ENCODE measurements around the gene HOTAIR. TPM values are rescaled to one million over a fixed set of nuclear protein-coding genes. Genes with fewer than 3 reads are reported as not detected.

HOTAIR gene
- total RNA-seq = not detected in 2 replicates

DNA sequence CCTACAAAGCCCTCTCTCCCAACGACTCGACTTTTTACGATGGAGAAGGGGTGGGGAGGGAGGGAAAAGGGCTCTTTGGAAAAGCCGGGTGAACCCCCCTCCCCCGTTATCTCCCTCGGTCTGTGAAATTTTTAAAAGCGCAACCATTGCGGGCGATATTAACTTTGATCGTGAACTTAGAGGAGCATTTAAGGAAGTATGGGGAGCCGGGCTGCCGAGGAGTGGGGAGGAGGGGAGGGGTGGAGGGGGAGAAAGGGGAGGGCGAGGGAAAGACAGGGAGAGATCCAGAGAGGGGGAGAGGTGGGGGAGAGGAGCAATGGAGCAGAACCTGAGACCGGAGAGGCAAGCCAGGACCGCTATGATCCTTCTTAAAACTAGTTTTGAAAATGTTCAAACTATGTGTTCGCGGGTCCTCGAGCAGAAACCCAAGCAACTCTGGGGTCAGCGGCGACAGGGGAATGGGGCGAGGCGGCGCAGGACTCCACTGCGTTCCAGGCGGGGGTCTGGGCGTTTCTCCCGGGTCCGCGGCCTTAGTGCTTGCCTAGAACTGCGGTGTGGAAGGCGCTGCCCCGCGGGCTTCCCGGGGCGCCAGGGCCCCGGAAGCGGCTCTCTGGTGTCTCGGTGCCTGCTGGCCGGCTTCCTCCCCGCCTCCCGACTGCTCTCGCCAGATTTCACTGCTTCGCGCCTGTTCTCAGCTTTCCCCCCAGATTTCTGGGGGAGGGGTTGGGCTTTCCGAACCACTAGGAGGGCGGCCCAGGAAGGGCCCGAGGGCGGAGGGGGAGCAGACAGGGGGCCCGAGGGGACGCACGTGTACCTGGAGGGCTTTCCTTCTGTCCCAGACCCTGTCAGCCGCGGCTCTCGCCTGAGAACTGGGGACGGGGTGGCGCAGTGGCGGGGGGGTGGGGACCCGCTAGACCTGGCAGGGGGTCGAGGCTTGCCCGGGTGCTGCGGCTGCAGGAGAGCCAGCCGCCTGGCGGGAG, at the start of gene HOTAIR:
HOTAIR (minus strand) TSS at position 871 of the 980 bp plus-strand sequence.
- peaks cover 6% of the 10 kb centered on the region for H3K9me3 Mint-ChIP-seq
- H3K4me3 Mint-ChIP-seq = peak within 1 kb of the TSS; percentile 36
- H3K27me3 Mint-ChIP-seq = peaks cover 89% of the 10 kb centered on the region
- peaks cover 7% of the 10 kb centered on the region for H3K36me3 Mint-ChIP-seq (ENCODE audit: low read depth)
- H3K27ac Mint-ChIP-seq = peak within 1 kb of the TSS; percentile 80
- DNase-seq = peak; percentile 72
- intact Hi-C loops (cut with micrococcal nuclease) = loop anchor here (1.0 to 5.0 kb wide), 4 partner anchors 8 to 72 kb away; no protein-coding TSS in a partner anchor
- H3K4me1 Mint-ChIP-seq = peaks cover 9% of the 10 kb centered on the region

- no peaks in the 10 kb centered on the region for H3K9me3 Mint-ChIP-seq
- H3K36me3 Mint-ChIP-seq (ENCODE audit: low read depth) = no peaks in the 10 kb centered on the region
- no peak for DNase-seq
- H3K4me3 Mint-ChIP-seq = no peak overlapping the region
- peaks cover 11% of the 10 kb centered on the region for H3K4me1 Mint-ChIP-seq
- H3K27me3 Mint-ChIP-seq = peaks cover 88% of the 10 kb centered on the region
- intact Hi-C loops (cut with micrococcal nuclease) = no loop called here
- no peak overlapping the region for H3K27ac Mint-ChIP-seq
These were observed 49.4 kb upstream of the HOTAIR start for GRCh38 chr12:54024127-54024526.

- Mint-ChIP-seq H3K27ac (no peak overlapping the region), H3K4me3 (no peak overlapping the region), H3K9me3 (no peaks in the 10 kb centered on the region), H3K4me1 (peaks cover 10% of the 10 kb centered on the region), H3K27me3 (peaks cover 81% of the 10 kb centered on the region), H3K36me3 (ENCODE audit: low read depth) (no peaks in the 10 kb centered on the region)
- no peak for DNase-seq
- intact Hi-C loops (cut with micrococcal nuclease) = no loop called here
These were observed 48.5 kb upstream of the HOTAIR start for GRCh38 chr12:54022960-54023884.

DNA sequence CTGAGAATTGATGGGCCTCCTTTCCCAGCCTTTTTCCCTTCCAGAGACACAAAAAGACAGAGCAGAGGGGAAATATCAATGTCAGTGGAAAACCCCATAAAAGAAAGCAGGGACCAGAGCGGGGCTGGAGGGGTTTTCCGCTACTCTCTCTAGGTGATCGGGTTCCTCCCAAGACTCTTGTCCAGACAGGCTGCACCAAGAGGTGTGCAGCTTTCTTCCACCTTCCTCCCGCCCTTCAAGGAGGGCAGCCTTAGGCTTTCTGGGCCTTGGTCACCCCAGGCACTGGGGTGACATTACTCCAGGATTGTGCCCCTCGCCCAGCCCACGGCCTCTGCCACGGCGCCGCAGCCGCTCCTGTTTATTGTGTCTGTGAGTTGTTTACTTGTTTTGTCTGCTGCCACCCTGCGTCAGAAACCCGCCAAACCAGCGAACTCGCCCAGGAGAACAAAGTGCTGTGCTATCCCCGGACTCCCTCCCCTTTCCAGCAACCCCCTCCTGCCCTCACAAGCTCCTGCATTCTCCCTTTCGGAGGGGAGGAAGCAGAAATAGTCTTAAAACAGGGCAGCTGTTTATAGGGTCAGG, 46.8 kb upstream of the HOTAIR start:
- intact Hi-C loops (cut with micrococcal nuclease) = no loop called here
- peaks cover 2% of the 10 kb centered on the region for H3K36me3 Mint-ChIP-seq (ENCODE audit: low read depth)
- H3K9me3 Mint-ChIP-seq = no peaks in the 10 kb centered on the region
- H3K4me3 Mint-ChIP-seq = no peak overlapping the region
- peaks cover 13% of the 10 kb centered on the region for H3K4me1 Mint-ChIP-seq
- H3K27me3 Mint-ChIP-seq = peaks cover 76% of the 10 kb centered on the region
- no peak for DNase-seq
- H3K27ac Mint-ChIP-seq = no peak overlapping the region

DNA sequence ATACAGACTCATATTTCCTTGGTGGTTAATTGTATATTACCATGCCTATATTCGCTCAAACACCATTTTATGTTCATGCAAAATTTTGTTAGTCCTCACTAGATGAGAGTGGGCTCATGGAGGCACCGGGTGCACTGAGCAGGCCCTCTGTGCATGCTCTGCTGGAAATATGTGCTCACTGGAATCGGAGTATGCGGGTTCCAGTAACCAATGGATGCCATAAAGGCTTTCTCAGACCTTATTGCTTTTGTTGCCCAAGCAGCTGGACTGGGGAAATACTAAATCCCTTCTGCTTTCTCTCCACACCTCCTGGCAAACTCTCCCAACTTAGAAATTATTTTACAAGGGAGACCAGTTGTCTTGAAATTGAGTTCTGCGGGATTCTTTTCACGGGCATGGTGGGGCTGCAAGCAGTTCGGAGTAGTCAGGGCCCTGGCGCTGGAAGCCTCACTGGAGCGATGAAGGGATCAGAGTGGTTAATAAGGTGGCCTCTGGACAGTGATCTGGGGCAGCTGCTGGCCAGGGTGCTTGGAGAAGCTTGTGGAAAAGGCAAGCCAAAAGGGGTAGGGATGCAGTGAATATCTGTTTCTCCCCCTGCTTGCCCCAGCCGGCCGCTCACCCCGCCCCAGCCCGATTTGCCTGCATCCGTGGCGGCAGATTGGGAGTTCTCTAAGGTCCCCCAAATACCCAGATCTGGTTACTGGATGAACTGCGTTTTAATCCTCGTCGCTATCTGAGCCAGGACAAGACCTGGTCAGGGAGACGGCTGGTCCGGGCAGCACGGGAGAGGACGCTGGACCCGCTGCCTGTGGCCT, 46.0 kb upstream of the HOTAIR start:
- no peak for DNase-seq
- Mint-ChIP-seq H3K27me3 (peaks cover 75% of the 10 kb centered on the region), H3K27ac (no peak overlapping the region), H3K36me3 (ENCODE audit: low read depth) (peaks cover 2% of the 10 kb centered on the region), H3K4me1 (peaks cover 13% of the 10 kb centered on the region), H3K4me3 (no peak overlapping the region), H3K9me3 (no peaks in the 10 kb centered on the region)
- intact Hi-C loops (cut with micrococcal nuclease) = no loop called here

DNA sequence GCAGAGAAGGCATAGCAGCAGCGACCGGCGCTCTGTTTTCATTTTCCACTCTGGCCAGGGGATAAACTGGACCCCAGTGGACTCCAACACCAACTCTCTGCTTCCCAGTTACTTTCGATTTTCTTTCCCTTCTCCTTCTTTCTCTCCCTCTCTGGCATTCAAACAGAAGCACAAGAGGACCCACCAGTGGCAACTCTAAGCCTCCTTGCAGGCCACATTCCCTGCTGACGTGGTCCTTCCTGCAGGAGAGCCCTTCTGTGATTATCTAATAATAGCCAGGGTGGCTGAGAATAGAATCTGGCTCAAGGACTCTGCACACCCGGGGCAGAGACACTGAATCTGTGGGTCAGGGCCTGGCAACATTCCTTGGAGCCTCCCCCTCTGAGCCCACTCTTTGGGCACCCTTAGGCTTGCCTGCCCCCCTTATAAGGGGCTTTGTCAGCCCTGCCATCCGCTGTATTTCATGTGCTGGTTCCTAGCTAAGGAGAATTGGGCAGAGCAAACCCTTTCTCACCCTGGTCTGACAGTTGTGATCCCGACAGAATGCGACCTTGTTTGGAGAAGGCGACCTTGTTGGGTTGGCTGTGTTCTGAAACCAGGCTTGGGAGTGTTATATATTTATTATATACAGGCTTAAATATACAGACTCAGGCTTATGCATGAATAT, 45.3 kb upstream of the HOTAIR start:
- H3K36me3 Mint-ChIP-seq (ENCODE audit: low read depth) = peaks cover 2% of the 10 kb centered on the region
- intact Hi-C loops (cut with micrococcal nuclease) = no loop called here
- no peak overlapping the region for H3K27ac Mint-ChIP-seq
- H3K4me1 Mint-ChIP-seq = peaks cover 15% of the 10 kb centered on the region
- no peak overlapping the region for H3K4me3 Mint-ChIP-seq
- no peaks in the 10 kb centered on the region for H3K9me3 Mint-ChIP-seq
- DNase-seq = no peak
- peaks cover 75% of the 10 kb centered on the region for H3K27me3 Mint-ChIP-seq

GRCh38 chr12:54019091-54019811, 44.5 kb upstream of the HOTAIR start:
- H3K4me1 Mint-ChIP-seq = peaks cover 17% of the 10 kb centered on the region
- no peaks in the 10 kb centered on the region for H3K9me3 Mint-ChIP-seq
- no peak overlapping the region for H3K4me3 Mint-ChIP-seq
- DNase-seq = no peak
- peaks cover 78% of the 10 kb centered on the region for H3K27me3 Mint-ChIP-seq
- intact Hi-C loops (cut with micrococcal nuclease) = no loop called here
- peak overlapping the region; percentile 37 for H3K27ac Mint-ChIP-seq
- H3K36me3 Mint-ChIP-seq (ENCODE audit: low read depth) = peaks cover 2% of the 10 kb centered on the region

DNA sequence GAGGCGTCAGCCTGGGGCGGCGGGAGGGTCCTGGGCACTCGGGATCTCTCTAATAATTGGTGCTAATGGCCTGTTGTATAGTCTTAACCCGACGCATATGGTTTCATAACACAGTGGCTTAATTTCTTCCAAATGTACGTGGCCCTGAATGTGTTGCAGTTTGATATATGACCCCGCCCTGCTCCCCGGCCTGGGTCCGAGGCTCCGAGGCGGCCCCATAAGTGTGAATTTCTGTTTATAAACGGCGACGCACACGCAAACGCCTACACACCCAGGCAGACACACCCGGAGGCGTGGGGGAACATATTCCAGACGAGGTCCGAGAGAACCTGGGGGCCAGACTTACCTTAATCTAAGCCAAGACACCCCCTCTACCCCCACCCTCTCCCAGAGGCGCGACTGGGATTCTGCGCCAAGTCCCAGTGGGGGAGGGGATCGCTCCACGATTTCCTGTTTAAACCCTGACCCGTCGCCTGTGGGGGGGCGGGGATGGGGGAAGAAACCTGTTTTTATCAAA, 43.8 kb upstream of the HOTAIR start:
- Mint-ChIP-seq H3K4me1 (peaks cover 17% of the 10 kb centered on the region), H3K36me3 (ENCODE audit: low read depth) (peaks cover 2% of the 10 kb centered on the region), H3K27ac (no peak overlapping the region), H3K9me3 (no peaks in the 10 kb centered on the region), H3K27me3 (peaks cover 79% of the 10 kb centered on the region), H3K4me3 (peak overlapping the region; percentile 86)
- intact Hi-C loops (cut with micrococcal nuclease) = no loop called here
- no peak for DNase-seq

DNA sequence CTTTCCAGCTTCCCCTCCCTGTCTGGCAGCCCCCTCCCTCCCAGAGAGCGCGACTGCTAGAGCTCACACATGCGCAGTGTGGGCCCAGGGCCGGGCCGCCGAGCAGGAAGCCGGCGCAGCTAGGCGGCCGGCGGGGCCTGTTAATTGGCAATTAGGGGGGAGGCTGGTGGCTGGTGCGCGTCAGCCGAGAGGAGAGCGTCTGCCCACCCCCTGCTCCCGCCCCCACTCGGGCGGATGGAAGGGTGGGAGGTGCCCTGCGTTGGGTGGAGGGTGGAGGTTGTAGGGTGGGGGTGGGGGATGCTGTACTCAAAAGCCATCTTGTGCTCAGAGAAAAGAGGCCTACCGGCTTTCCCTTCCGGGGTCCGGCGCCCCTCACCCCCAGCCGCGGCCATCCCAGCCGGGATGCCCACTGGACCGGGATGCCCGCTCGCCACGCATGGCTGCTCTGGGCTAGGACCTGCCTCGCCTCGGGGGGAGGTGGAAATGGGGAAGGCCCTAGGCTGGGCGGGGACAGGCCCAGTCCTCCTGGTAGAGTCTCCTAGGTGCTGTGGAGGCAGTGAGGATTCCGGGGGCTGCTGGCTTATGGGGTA, 43.2 kb upstream of the HOTAIR start:
- peak; percentile 91 for DNase-seq
- H3K4me1 Mint-ChIP-seq = peaks cover 17% of the 10 kb centered on the region
- H3K36me3 Mint-ChIP-seq (ENCODE audit: low read depth) = peaks cover 2% of the 10 kb centered on the region
- H3K27me3 Mint-ChIP-seq = peaks cover 79% of the 10 kb centered on the region
- peak overlapping the region; percentile 86 for H3K4me3 Mint-ChIP-seq
- intact Hi-C loops (cut with micrococcal nuclease) = loop anchor here (1.0 kb wide), 1 partner anchor 12 kb away; no protein-coding TSS in a partner anchor
- peak overlapping the region; percentile 37 for H3K27ac Mint-ChIP-seq
- no peaks in the 10 kb centered on the region for H3K9me3 Mint-ChIP-seq

DNA sequence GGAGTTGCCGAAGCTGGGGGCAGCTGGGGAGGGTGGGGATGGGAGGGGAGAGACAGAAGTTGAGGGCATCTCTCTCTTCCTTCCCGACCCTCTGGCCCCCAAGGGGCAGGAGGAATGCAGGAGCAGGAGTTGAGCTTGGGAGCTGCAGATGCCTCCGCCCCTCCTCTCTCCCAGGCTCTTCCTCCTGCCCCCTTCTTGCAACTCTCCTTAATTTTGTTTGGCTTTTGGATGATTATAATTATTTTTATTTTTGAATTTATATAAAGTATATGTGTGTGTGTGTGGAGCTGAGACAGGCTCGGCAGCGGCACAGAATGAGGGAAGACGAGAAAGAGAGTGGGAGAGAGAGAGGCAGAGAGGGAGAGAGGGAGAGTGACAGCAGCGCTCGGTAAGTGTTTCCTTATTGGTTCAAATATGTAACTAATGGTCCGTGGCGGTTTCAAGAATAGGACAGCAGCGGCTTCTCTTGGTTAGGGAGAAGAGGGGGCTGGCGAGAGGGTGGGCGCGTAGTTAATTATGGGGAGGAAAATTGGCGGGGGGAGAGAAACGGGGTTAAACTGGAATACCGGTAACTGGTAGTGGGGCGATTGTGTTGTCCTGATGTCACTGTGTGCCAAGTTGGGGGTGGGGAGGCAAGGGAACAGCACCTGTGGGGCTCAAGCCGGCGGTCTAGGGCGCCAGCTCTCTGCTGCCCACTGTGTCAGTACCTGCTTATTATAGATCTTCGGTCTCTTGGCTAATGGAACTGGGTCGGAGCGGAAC, 42.5 kb upstream of the HOTAIR start:
- Mint-ChIP-seq H3K27me3 (peaks cover 79% of the 10 kb centered on the region), H3K36me3 (ENCODE audit: low read depth) (peaks cover 2% of the 10 kb centered on the region), H3K9me3 (no peaks in the 10 kb centered on the region), H3K4me1 (peaks cover 17% of the 10 kb centered on the region), H3K4me3 (peak overlapping the region; percentile 86), H3K27ac (peak overlapping the region; percentile 37)
- intact Hi-C loops (cut with micrococcal nuclease) = loop anchor here (1.0 kb wide), 1 partner anchor 11 kb away; no protein-coding TSS in a partner anchor
- no peak for DNase-seq

DNA sequence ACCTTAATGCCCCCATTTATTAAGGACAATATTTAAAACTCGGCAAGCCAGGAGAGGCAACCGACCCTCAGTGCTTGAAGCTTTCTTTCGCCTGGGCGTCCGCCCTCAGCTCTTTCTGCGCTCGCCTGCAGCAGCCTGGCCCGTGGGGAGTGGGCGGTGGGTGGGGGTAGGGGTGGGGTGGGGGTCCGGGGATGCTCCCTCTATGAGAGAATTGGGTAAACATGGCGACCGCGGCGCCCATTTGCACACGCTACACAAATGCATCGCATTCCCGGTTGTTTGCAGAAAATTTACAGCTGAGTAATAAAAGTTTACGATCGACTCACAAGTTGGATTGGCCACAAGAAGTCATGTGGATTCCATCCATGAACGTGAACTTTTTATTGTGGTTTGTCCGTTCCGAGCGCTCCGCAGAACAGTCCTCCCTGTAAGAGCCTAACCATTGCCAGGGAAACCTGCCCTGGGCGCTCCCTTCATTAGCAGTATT, 41.8 kb upstream of the HOTAIR start:
- Mint-ChIP-seq H3K27me3 (peaks cover 79% of the 10 kb centered on the region), H3K27ac (no peak overlapping the region), H3K36me3 (ENCODE audit: low read depth) (peaks cover 2% of the 10 kb centered on the region), H3K9me3 (no peaks in the 10 kb centered on the region), H3K4me3 (no peak overlapping the region), H3K4me1 (peaks cover 18% of the 10 kb centered on the region)
- DNase-seq = no peak
- intact Hi-C loops (cut with micrococcal nuclease) = no loop called here
